BLaER1 (cell line): ENCODE data around the gene MAEA.
A peak's percentile ranks its signal among the peaks of the same experiment; 100 is the strongest.

Source experiments
- H3K27ac ChIP-seq: shearing (Covaris generic); formaldehyde crosslinking; 2 replicates; pipeline ENCODE4 v1.8.1; 2022
- H3K27me3 ChIP-seq: shearing (Covaris generic); formaldehyde crosslinking; 2 replicates; pipeline ENCODE4 v1.8.1; 2022
- H3K36me3 ChIP-seq: shearing (Covaris generic); formaldehyde crosslinking; 2 replicates; pipeline ENCODE4 v1.8.1; 2022
- H3K4me1 ChIP-seq: shearing (Covaris generic); formaldehyde crosslinking; 2 replicates; pipeline ENCODE4 v1.8.1; 2022
- H3K4me2 ChIP-seq: shearing (Covaris generic); formaldehyde crosslinking; 2 replicates; pipeline ENCODE4 v1.8.1; 2022
- H3K4me3 ChIP-seq: shearing (Covaris generic); formaldehyde crosslinking; 2 replicates; pipeline ENCODE4 v1.8.1; 2022
- H3K9ac ChIP-seq: shearing (Covaris generic); formaldehyde crosslinking; 2 replicates; pipeline ENCODE4 v1.8.1; 2022
- H3K9me3 ChIP-seq: shearing (Covaris generic); formaldehyde crosslinking; 2 replicates; pipeline ENCODE4 v1.8.1; 2022
- H4K20me1 ChIP-seq: shearing (Covaris generic); formaldehyde crosslinking; 2 replicates; pipeline ENCODE4 v1.8.1; 2022
- Cebpa-rat ChIP-seq: shearing (Covaris generic); IDR thresholded peaks from 2 replicates; pipeline ENCODE4 v1.8.1; 2022

Gene MAEA

GRCh38 chr4:1244081-1244977 lies 45.4 kb upstream of the MAEA start:
- Histone ChIP-seq H3K4me2 (peak overlapping the region; percentile 99), H3K9ac (peak overlapping the region; percentile 99), H3K36me3 (peaks cover 50% of the 10 kb centered on the region)

GRCh38 chr4:1244978-1245471 lies 44.7 kb upstream of the MAEA start:
- Histone ChIP-seq H3K9ac (peak overlapping the region; percentile 99; the same call in 1 of the 2 replicates), H3K27me3 (no peaks in the 10 kb centered on the region), H3K9me3 (no peaks in the 10 kb centered on the region), H3K27ac (peak overlapping the region; percentile 71), H3K4me3 (no peak overlapping the region), H3K4me1 (peaks cover 57% of the 10 kb centered on the region), H3K36me3 (peaks cover 43% of the 10 kb centered on the region), H4K20me1 (peaks cover 80% of the 10 kb centered on the region), H3K4me2 (peak overlapping the region; percentile 99)
- no peak for TF ChIP-seq Cebpa-rat

More at GRCh38 chr4:1244081-1244977, 45.4 kb upstream of the MAEA start:
- H3K27ac ChIP-seq: peak overlapping the region; percentile 71
- peak overlapping the region; percentile 3; the same call in 1 of the 2 replicates for H3K4me3 ChIP-seq
- H4K20me1 ChIP-seq: peaks cover 87% of the 10 kb centered on the region
- H3K4me1 ChIP-seq: peaks cover 53% of the 10 kb centered on the region
- H3K9me3 ChIP-seq: no peaks in the 10 kb centered on the region
- no peak for TF ChIP-seq Cebpa-rat
- H3K27me3 ChIP-seq: no peaks in the 10 kb centered on the region

- Histone ChIP-seq H3K9ac (peak overlapping the region; percentile 99), H3K4me3 (peak overlapping the region; percentile 98; the same call in 1 of the 2 replicates), H3K9me3 (peaks cover 1% of the 10 kb centered on the region; the same call in 1 of the 2 replicates), H3K4me1 (peaks cover 62% of the 10 kb centered on the region), H3K36me3 (peaks cover 40% of the 10 kb centered on the region), H3K4me2 (peak overlapping the region; percentile 99), H4K20me1 (peaks cover 75% of the 10 kb centered on the region), H3K27ac (peak overlapping the region; percentile 98), H3K27me3 (no peaks in the 10 kb centered on the region)
- no peak for TF ChIP-seq Cebpa-rat
These were observed 44.1 kb upstream of the MAEA start for GRCh38 chr4:1245481-1246051.

- Histone ChIP-seq H3K27ac (peak overlapping the region; percentile 98), H3K4me1 (peaks cover 70% of the 10 kb centered on the region)
These were observed 43.4 kb upstream of the MAEA start for GRCh38 chr4:1246111-1246881.

GRCh38 chr4:1246901-1247863 lies 42.5 kb upstream of the MAEA start:
- Histone ChIP-seq H3K27ac (peak overlapping the region; percentile 98), H3K9ac (peak overlapping the region; percentile 99), H3K4me3 (peak overlapping the region; percentile 98), H3K27me3 (no peaks in the 10 kb centered on the region), H3K9me3 (peaks cover 17% of the 10 kb centered on the region), H4K20me1 (peaks cover 58% of the 10 kb centered on the region), H3K4me1 (peaks cover 70% of the 10 kb centered on the region), H3K4me2 (peak overlapping the region; percentile 99), H3K36me3 (peaks cover 39% of the 10 kb centered on the region)
- TF ChIP-seq Cebpa-rat: no peak

More at GRCh38 chr4:1246111-1246881, 43.4 kb upstream of the MAEA start:
- Histone ChIP-seq H3K9me3 (peaks cover 8% of the 10 kb centered on the region), H3K4me2 (peak overlapping the region; percentile 99), H3K27me3 (no peaks in the 10 kb centered on the region), H3K9ac (peak overlapping the region; percentile 99), H4K20me1 (peaks cover 67% of the 10 kb centered on the region), H3K36me3 (peaks cover 40% of the 10 kb centered on the region), H3K4me3 (peak overlapping the region; percentile 98)
- TF ChIP-seq Cebpa-rat: no peak

- peaks cover 37% of the 10 kb centered on the region for H3K36me3 ChIP-seq
- peak overlapping the region; percentile 98 for H3K27ac ChIP-seq
- H3K9ac ChIP-seq: peak overlapping the region; percentile 99
- H4K20me1 ChIP-seq: peaks cover 52% of the 10 kb centered on the region
- H3K4me3 ChIP-seq: peak overlapping the region; percentile 98
- H3K27me3 ChIP-seq: no peaks in the 10 kb centered on the region
- TF ChIP-seq Cebpa-rat: no peak
- peaks cover 23% of the 10 kb centered on the region for H3K9me3 ChIP-seq
- H3K4me1 ChIP-seq: peaks cover 63% of the 10 kb centered on the region
- H3K4me2 ChIP-seq: peak overlapping the region; percentile 99
These were observed 41.8 kb upstream of the MAEA start for GRCh38 chr4:1247864-1248244.

- Histone ChIP-seq H3K27me3 (no peaks in the 10 kb centered on the region), H3K9ac (peak within 1 kb of the TSS; percentile 99), H4K20me1 (peaks cover 45% of the 10 kb centered on the region), H3K9me3 (peaks cover 30% of the 10 kb centered on the region), H3K36me3 (peaks cover 37% of the 10 kb centered on the region), H3K4me1 (peaks cover 57% of the 10 kb centered on the region), H3K4me3 (peak within 1 kb of the TSS; percentile 98), H3K27ac (peak within 1 kb of the TSS; percentile 98), H3K4me2 (peak within 1 kb of the TSS; percentile 99)
- TF ChIP-seq Cebpa-rat: no peak
These were observed 41.2 kb upstream of the MAEA start, which contains the start of gene CTBP1 for GRCh38 chr4:1248245-1249147. Gene CTBP1 (minus strand): TSS chr4:1249130. CDS start chr4:1241331, 7,799 bp downstream.
